ENCODE results near the gene FHAD1.
"Not testable (repeated sequence)": the region's sequence is repeated elsewhere in the genome, so short reads cannot be mapped to it uniquely, and the experiment has no call there.

FHAD1 gene

DNA sequence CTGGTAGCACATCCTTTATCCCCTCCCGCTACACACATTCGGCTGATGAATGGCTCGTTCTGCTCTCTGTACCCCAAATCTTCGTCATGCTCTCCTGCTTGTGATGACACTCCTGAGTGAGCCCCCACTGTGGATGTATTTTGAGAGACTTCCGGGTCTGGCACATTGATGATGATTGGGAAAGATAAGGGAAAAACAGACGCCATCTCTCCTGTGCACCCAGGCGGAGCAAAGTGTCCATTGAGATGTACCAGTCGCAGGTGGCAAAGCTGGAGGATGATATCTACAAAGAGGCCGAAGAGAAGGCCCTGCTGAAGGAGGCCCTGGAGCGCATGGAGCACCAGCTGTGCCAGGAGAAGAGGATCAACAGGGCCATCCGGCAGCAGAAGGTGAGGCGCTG lies 134.8 kb downstream of the FHAD1 start:
- DNase-seq = no peak

DNA sequence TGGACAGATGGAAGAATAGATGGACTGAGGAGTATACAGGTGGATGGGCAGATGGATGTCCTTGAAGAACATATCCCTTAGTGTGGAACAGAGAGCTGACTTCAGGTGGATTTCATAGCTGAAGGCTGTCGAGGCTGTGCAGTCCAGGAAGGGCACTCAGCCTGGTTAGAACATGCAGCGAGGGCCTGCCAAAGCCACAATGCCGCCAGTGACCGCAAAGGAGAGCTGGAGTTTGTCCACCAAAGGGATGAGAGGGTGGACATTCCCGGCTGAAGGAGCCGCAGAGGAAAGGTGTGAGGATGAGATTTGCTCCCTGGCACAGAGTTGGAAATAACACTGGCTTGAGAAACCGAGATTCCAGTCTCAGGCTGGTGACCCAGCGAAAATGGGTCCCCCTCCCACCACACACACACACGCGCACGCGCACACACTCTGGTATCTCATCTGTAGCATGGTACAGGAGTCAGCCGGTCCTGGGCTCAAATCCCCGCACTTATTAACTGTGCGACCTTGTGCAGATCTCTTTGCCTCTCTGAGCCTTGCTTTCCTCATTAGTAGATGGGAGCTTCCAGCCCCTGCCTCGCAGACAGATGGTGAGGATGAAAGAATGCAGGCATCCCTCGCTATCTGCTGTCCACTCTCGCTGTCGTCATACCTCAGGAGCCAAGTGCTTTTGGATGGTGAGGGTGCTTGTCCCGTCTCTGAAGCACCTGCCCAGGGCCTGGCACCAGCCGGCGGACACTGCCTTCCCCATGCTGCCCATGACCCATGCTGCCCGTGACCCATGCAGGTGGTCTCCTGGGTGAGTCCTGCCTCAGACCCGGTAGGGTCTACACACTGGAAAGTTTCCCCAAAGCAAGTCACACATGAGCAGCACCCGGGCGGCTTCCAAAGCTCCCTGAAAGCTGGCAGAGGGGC lies 135.8 kb downstream of the FHAD1 start:
- DNase-seq = no peak

DNA sequence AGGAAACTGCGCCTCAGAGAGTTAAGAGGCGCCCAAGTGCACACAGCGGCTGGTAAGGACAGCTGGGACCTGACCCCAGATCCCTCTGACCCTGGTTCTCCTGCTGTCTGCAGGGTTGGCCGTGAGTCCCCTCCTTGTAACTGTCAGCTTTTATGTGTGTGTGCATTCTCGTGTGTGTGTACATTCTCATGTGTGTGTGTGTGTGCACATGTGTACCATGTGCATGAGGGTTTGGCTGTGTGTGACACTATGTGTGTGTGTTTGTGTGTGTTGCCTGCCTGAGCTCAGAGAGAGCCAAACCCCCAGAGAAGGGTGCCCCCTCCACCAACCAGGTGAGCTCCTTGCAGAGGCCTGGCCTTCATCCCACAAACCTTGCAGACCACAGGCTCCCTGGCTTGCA lies 136.8 kb downstream of the FHAD1 start:
- DNase-seq = no peak

DNA sequence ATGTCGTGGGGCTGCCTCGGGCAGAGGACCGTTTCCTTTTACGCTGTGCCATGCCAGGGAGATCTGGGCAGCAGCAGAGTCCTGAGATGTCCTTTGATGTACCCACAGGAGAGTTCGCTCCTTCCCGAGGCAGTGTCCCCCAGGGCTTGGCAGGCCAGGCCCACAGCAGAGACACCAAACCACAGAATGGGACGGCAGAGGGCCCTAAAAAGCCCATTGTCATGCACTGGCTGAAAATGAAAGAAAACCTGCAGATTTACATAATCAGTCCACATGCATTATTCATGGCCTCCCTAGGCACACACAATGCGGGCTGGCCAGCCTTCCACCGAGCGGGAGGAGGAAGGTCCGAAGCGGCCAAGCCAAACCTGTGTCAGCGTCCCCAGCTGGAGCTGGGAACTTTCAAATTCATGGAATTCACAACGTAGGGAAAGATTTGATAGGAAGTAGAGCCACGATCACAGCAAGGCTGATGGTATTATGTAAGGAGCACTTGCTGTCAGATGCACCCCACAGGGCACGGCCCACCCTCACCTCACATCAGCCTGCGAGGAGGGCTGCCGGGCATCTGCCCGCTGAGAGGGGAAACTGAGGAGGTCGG lies 137.4 kb downstream of the FHAD1 start:
- DNase-seq = no peak

DNA sequence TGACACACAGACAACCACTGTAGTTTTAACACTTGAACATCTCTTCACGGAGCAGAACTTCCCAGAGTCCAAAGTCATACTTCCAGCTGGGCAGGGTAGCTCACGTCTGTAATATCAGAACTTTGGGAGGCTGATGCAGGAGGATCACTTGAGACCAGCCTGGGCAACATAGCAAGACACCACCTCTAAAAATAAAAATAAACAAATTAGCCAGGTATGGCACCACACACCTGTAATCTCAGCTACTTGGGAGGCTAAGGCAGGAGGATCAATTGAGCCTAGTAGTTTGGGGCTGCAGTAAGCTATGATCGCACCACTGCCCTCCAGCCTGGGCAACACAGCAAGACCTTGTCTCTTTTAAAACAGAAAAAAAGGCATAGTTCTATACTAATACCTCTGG lies 138.4 kb downstream of the FHAD1 start:
- DNase-seq = no peak

DNA sequence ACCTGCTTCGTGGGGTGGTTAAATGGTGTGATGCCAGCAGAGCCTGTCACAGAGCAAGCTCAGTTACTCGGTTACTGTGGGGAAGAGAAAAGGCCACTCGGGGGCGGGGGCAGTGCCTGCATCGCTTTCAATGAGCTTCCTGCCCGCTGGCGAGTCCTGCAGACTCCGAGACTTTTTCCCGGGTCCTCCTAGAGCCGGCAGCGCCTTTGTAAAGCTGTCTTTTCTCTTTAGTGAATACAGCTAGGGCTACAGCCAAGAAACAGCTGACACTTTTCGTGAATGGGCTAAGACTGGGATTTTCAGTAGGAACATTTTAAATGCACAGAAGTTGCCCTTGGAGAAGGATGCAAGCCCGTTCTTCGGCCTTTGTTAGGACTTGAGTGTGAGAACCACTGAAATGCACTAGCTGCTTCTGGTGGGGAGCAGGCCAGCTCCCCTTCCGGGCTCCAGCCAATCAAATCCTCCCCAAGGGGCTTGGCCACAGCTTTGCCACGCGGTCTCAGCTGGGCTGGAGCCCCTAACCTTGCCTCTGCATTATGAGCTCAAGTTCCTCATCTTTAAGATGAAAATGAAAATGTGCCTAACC lies 139.2 kb downstream of the FHAD1 start:
- DNase-seq = peak; percentile 39

DNA sequence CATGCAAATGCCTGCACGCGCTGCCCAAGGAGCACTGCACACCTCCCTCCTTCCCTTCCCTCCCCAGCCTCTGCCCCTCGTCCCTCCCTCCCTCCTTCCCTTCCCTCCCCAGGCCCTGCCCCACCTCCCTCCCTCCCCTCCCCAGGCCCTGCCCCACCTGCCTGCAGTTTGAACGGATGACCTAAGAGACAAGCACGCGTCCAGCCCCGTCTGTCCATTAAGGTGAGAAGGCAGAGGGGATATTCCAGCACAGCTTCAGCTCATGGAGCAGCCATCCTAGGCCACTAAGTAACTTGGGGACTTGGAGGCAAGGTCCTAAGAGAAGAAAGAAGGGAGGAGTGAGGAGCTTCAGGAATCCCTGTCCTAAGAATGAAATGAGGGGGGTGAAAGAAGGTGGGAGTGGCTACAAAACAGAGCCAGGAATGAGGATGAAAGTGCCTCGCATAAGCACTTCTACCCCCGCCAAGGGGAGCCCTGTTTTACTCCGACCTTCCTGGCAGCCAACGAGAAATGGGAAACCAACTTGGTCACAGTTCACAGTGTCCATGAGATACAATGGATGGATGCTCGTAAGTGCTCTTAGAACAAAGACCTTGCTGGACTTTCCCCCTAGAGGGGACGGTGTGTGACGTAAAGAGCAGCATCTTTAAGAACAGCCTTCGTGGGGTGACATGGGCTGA lies 141.3 kb downstream of the FHAD1 start:
- no peak for DNase-seq

DNA sequence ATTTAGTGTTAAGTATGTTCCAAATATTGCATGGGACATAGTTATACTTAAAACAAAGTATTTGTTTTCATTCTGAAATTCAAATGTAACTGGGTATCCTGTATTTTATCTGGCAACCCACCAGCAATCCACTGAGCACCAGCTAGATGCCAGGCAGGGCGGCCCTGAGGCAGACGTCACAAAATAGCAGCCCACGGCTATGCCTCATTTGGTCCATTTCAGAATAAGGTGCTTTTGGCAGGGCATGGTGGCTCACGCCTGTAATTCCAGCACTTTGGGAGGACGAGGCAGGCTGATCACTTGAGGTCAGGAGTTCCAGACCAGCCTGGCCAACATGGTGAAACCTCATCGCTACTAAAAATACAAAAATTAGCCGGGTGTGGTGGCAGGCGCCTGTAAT lies 142.8 kb downstream of the FHAD1 start:
- DNase-seq = not testable (repeated sequence)

DNA sequence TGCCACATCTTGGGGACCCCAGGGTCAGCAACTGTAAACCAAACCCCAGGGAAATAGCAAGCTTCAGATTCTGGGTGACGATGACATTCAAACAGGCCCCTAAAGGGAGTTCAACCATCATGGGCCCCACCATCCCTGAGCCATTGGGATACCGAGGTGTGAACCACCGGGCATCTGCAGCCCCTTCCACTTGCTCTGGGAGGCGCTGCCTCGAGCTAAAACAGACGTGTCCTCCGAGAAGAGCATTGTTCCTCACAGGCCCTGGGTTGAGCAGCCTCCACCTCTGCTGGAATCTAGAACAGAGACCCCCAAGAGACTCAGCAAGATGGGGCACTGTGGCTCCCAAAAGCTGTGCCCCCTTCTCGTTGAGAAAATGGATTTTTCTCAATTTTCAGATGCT lies 143.6 kb downstream of the FHAD1 start:
- no peak for DNase-seq

DNA sequence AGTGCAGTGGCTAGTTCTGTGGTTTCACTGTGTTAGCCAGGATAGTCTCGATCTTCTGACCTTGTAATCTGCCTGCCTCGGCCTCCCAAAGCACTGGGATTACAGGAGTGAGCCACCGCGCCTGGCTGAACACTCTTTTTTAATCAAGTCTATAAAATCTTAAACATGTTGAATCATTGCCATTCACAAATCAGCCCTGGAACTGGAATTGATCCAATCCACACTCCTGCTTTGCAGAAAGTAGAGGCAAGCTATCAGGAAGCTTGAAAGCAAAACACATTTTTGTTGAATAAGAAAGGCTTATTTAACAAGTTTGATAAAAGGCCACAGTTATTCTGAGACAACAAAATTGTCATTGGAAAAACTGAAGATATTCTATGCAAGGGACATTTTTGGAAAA lies 144.3 kb downstream of the FHAD1 start:
- no peak for DNase-seq

DNA sequence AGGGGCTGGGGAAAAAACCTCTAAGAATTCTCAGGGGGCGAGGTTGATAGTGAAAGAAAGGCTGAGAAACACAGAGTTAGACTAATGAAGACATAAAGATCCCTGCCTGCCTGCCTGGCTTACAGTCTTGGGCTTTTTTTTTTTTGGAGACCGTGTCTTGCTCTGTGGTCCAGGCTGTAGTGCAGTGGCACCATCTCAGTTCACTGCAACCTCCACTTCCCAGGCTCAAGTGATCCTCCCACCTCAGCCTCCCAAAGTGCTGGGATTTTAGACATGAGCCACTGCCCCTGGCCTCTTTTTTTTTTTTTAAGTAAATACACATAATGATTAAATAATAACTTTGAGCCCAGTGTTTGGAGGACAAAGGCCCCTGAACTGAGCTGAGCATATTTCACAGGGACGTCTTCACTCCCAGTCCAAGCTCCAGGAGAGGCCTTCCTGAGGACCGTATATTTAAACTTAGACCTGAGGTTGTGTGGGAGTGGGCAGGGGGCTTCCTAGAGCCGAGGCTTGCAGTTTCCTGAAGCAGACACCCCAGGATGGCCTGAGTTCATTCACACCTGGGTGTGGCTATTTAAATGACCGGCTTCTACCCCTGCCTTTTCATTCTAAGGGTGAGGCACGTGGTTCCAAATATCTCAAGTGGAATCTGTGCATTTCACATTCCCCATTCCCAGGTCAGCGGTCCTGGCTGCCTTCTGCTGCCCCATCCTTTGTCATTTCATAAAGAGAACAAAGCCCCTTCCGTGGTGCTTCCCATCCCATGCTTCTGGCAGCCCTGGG lies 146.6 kb downstream of the FHAD1 start:
- DNase-seq = no peak

DNA sequence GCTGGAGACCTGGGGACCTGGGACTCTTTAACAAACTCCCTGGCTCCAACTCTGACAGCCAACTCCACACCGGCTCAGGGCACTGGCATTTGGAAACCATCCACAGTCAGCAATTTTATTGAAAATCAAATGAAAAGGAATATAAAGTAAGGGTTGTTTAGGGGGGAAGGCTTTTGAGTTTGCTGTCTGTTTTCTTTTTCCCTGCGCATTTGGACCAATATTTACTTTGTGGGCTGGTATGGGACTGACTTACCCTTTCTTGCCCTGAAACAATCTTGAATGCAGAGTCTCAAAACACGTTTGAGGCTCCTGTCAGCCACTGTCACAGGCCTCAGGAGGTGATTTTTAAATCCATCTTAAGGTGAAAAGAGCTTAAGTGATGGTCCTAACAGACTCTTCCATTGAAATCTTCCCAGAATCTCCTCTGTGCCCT lies 147.3 kb downstream of the FHAD1 start:
- no peak for DNase-seq

DNA sequence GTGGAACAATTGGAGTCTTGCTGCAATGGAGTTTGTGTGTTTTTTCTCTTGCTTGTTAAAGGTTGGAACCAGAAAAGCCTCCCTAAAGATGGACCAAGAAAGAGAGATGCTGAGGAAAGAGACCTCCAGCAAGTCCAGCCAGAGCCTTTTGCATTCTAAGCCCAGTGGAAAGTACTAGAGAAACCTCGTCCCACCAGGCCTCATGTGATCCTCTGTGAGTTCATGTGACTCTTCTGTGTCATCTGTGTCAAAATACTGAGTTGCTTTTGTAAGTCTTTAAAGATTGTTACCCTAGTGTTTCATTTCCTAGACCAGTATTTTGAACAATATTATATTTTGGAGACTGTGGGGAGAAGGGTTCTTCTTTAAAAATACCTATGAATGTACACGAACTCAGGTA lies 150.2 kb downstream of the FHAD1 start:
- no peak for DNase-seq

DNA sequence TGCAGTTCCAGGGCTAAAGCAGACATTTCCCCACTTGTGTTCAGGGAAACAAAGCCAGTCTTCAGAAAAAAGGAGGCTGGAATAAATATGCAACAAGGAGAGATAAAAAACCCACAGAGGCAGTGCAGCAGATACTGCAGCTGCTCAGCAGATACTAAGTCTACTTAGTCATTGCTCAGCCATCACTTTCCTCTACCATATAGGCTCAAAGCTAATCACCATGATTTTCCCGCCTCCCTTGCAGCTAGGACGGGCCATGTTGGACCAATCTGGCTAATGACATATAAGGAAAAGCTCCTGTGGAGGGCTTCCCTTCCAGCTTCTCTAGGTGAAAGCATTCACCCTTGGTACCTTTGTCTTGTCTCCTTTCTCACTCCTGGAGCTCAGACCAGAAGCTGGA lies 152.7 kb downstream of the FHAD1 start:
- no peak for DNase-seq

DNA sequence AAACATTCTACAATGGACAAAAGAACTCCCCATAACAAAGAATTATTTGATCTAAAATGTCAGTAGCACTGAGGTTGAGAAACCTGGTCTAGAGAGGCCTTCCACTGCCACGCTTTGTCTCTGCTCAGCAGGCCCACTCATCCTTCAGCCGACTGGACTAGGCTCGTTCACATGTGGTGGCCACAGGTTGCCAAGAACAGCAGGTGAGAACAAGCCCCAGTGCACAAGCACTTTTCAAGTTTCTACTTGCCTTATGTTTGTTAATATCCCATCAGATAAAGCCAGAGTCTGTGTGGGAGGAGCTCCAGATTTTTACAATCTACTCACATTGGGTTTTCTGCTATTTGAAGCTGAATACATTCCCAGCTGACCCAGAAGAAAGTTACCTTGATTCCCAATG lies 153.6 kb downstream of the FHAD1 start:
- no peak for DNase-seq

DNA sequence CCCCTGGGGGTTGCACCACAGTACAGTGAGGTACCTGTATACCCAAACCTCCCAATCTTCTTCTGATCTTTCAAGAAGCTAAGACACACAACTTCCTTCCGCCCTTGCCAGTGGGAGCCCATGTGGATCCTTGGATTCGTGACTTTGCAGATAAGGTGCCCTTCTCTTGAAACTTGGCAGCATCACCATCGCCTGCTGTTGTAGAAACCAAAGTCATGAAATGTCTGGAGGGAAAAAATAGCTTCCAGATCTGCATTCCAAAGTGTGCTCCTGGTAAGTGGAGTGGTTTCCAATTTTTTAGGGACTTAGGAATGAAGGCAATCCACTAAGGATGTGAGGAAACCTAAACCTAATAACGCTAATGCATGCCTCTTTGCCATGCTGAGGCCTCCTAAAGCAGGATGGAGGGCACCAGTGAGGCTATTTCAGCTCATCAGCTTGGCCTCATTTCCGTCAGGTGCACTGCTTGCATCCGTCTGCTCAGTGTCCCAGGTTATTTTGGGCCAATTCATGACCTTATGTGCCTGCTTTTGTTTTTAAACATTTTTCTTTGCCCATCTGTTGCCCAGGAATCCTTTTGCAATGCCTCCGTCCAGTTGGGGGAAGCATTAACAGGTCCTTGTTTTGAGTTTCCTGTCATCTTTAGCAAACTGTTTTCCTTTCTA lies 154.5 kb downstream of the FHAD1 start:
- DNase-seq = no peak

DNA sequence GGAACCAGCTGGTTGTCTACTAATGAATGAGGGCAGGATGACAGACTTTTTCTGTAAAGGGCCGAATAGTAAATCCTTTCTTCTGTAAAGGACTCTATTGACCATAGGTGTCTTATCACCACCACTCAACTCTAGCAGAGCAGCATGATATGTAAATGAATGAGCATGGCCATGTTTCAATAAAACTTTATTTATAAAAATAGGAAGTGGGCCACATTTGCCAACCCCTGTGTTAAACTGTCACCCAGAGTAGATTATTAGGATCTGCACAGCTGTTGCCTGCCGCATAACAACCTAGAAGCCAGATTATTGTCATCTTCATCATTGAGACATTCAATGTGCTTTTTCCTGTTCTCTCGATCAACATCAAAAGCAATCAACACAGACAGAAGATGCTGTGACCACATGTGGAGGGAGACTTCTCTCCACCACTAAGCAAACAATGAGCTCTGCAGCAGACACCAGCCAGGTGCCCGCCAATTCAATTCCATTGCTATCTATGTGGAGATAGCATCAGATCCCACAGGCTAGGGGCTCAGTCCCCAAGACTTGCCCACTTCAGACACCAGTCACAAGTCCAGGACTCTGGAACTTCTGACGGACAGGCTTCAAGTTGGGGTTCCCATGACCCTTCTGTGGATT lies 155.9 kb downstream of the FHAD1 start:
- no peak for DNase-seq

DNA sequence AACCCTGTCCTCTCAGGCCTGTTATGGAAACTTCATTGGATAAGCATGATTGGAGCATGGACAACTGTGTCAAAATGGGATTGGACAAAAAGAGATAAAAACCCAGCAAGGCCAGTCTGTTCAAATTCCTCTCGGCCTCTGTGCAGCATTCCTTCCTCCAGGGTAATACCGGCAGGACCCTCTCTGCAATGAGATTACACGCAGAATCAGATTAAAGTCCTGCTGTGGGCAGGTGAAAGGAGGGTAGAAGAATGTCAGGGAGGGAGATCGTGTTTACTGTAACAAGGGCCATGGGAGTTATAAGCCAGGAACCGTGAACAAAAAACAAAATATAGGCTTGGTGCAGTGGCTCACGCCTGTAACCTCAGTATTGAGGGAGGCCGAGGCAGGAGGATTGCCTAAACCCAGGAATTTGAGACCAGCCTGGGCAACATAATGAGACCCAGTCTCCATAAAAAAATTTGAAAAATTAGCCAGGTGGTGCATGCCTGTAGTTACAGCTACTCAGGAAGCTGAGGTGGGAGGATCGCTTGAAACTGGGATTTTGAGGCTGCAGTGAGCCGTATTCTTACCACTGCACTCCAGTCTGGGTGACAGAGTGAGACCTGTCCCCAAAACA lies 157.0 kb downstream of the FHAD1 start:
- DNase-seq = no peak

DNA sequence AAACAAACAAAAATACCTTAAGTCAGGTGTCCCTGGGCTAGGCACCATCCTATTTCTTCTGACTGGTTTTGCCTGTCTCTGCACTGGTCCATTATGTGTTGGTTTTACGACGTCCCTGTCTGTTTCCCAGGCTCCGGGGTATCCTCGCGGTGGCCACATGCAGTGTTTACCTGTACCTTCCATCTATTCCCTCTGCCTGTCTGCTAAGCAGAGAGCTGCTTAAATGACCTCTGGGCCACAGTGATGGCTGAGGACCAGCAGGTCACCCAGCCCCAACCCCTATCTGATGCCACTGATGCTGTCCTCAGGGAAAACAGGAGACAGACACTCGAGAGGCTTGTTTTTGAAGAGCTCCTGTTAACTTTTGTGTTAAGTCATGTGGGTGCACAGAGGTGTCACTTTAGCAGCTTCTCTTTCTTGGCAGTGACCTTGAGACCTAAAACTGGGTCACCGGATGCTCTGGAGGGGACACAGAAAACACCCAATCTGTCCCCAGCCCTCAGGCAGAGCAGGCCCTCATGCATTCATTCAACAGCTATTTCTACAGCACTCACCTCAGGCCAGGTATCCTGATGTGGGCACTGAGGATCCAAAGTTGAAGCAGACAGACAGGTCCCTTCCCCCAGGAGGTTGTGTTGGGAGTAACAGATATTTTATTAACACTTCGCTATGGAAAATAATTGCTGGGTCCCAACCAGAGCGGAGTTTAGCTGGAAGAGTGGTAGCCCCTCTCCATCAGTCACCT lies 158.3 kb downstream of the FHAD1 start:
- DNase-seq = no peak
